ENCODE data around the gene MMP17.

The MMP17 gene

GRCh38 chr12:131893605-131894312 lies 65.6 kb downstream of the MMP17 start:
- Mint-ChIP-seq H3K27ac (ENCODE audit: low read depth) (no peak overlapping the region), H3K4me3 (peak overlapping the region; percentile 84), H3K36me3 (ENCODE audit: insufficient read depth) (peaks cover 3% of the 10 kb centered on the region), H3K9me3 (no peaks in the 10 kb centered on the region), H3K27me3 (no peaks in the 10 kb centered on the region), H3K4me1 (peaks cover 23% of the 10 kb centered on the region)
- no peak for ATAC-seq (replicated peaks; ENCODE audit: extremely low read depth, poor library complexity, severe bottlenecking)
- no peak for DNase-seq (ENCODE audit: low spot score in 2 of 2)

DNA sequence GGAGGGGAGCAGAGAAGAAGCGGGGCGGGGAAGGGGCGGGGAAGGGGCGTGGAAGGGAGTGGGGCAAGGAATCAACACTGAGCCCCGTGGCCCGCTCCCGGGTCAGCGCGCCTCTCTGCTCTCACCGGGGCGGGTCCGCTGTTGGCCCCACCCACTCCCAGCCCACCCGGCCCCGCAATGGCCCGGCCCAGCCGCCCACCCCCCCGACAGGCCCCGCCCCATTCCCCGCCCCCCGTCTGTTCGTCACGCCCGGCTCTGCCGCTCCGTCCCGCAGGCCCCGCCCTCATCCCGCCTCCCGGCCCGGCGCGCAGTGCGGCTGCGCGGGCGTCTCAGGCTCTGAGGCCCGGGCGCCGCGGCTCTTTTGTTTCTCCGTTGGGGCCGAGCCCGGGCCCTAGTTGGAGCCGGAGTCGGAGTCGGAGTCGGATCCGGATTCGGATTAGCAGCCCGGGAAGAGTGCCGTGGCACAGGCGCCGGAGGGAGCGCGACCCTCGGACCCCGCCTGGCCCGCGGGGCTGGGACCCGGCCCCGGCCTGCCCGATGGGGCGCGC lies 66.2 kb downstream of the MMP17 start, which contains the start of gene ULK1:
ULK1 (plus strand) TSS at position 310 of the 548 bp plus-strand sequence. CDS start 380 bp downstream, outside the sequence.
- peak within 1 kb of the TSS; percentile 84 for H3K4me3 Mint-ChIP-seq
- H3K36me3 Mint-ChIP-seq (ENCODE audit: insufficient read depth), result peaks cover 3% of the 10 kb centered on the region
- H3K27me3 Mint-ChIP-seq, result no peaks in the 10 kb centered on the region
- H3K4me1 Mint-ChIP-seq, result peaks cover 23% of the 10 kb centered on the region
- ATAC-seq (replicated peaks; ENCODE audit: extremely low read depth, poor library complexity, severe bottlenecking) (peak; percentile 76), DNase-seq (ENCODE audit: low spot score in 2 of 2) (peak; percentile 85 to 90)
- H3K27ac Mint-ChIP-seq (ENCODE audit: low read depth), result peak within 1 kb of the TSS; percentile 76
- no peaks in the 10 kb centered on the region for H3K9me3 Mint-ChIP-seq

- ATAC-seq (replicated peaks; ENCODE audit: extremely low read depth, poor library complexity, severe bottlenecking) (no peak), DNase-seq (ENCODE audit: low spot score in 2 of 2) (no peak)
- Mint-ChIP-seq H3K4me3 (peak overlapping the region; percentile 84), H3K27me3 (no peaks in the 10 kb centered on the region), H3K9me3 (no peaks in the 10 kb centered on the region), H3K4me1 (peaks cover 25% of the 10 kb centered on the region), H3K27ac (ENCODE audit: low read depth) (peak overlapping the region; percentile 76), H3K36me3 (ENCODE audit: insufficient read depth) (peaks cover 5% of the 10 kb centered on the region)
These were observed 66.9 kb downstream of the MMP17 start for GRCh38 chr12:131894981-131895639.

- Mint-ChIP-seq H3K27me3 (no peaks in the 10 kb centered on the region), H3K36me3 (ENCODE audit: insufficient read depth) (peaks cover 6% of the 10 kb centered on the region), H3K4me1 (peaks cover 29% of the 10 kb centered on the region), H3K9me3 (no peaks in the 10 kb centered on the region), H3K27ac (ENCODE audit: low read depth) (peak overlapping the region; percentile 76), H3K4me3 (peak overlapping the region; percentile 84)
- ATAC-seq (replicated peaks; ENCODE audit: extremely low read depth, poor library complexity, severe bottlenecking) (peak; percentile 24), DNase-seq (ENCODE audit: low spot score in 2 of 2) (no peak)
These were observed 67.5 kb downstream of the MMP17 start for GRCh38 chr12:131895640-131896079.

GRCh38 chr12:131896080-131896810 lies 68.1 kb downstream of the MMP17 start:
- Mint-ChIP-seq H3K27ac (ENCODE audit: low read depth) (peak overlapping the region; percentile 76), H3K36me3 (ENCODE audit: insufficient read depth) (peaks cover 7% of the 10 kb centered on the region), H3K27me3 (no peaks in the 10 kb centered on the region), H3K4me3 (peak overlapping the region; percentile 84), H3K4me1 (peaks cover 29% of the 10 kb centered on the region), H3K9me3 (no peaks in the 10 kb centered on the region)
- DNase-seq (ENCODE audit: low spot score in 2 of 2) (peak; percentile 18 to 47), ATAC-seq (replicated peaks; ENCODE audit: extremely low read depth, poor library complexity, severe bottlenecking) (peak; percentile 48)

DNA sequence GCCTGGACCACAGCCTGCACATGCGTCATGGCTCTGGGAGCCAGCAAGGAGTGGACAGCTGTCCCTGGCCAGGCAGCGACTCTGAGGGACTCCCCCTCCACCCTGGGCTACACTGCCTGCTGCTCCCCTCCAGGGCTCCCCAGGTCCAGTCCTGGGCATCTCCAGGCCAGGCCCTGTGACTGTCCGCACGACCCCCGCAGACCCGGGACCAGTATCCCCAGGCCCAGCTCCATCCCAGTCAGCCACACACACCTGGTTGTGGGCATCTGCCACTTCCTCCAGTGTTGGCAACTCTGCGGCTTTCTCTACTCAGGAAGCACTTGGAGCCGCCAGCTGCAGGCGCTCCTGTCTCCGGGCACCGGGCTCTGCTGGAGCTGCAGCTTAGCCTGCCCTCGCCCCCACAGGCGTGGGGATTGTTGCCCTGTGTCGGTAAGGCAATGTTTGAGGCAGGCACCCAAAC lies 68.6 kb downstream of the MMP17 start:
- peak overlapping the region; percentile 72 for H3K27ac Mint-ChIP-seq (ENCODE audit: low read depth)
- peak overlapping the region; percentile 84 for H3K4me3 Mint-ChIP-seq
- H3K36me3 Mint-ChIP-seq (ENCODE audit: insufficient read depth), result peaks cover 7% of the 10 kb centered on the region
- no peaks in the 10 kb centered on the region for H3K27me3 Mint-ChIP-seq
- no peak for ATAC-seq (replicated peaks; ENCODE audit: extremely low read depth, poor library complexity, severe bottlenecking)
- no peak for DNase-seq (ENCODE audit: low spot score in 2 of 2)
- no peaks in the 10 kb centered on the region for H3K9me3 Mint-ChIP-seq
- H3K4me1 Mint-ChIP-seq, result peaks cover 29% of the 10 kb centered on the region

DNA sequence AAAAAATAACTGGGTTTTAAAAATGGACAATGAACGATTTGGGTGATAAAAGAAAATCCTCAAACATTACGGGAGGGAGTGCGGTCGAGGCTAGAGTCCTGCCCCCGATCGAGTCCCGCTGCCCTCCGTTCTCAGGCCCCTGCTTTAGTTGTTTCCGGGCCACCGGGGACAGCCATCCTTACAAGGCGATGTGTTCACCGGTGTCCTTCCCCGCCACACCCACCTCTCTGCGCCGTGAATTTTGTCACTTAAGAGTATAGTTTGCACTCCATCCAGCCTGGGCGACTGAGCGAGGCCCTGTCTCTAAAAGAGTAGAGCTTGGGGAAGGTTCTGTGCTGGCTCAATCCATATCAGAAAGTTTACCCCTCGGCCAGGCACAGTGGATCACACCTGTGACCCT lies 69.1 kb downstream of the MMP17 start:
- ATAC-seq (replicated peaks; ENCODE audit: extremely low read depth, poor library complexity, severe bottlenecking) (no peak), DNase-seq (ENCODE audit: low spot score in 2 of 2) (no peak)
- H3K4me1 Mint-ChIP-seq, result peaks cover 32% of the 10 kb centered on the region
- no peaks in the 10 kb centered on the region for H3K9me3 Mint-ChIP-seq
- peak overlapping the region; percentile 72 for H3K27ac Mint-ChIP-seq (ENCODE audit: low read depth)
- no peaks in the 10 kb centered on the region for H3K27me3 Mint-ChIP-seq
- H3K36me3 Mint-ChIP-seq (ENCODE audit: insufficient read depth), result peaks cover 7% of the 10 kb centered on the region
- peak overlapping the region; percentile 84 for H3K4me3 Mint-ChIP-seq

GRCh38 chr12:131897875-131898274 lies 69.7 kb downstream of the MMP17 start:
- Mint-ChIP-seq H3K4me1 (peaks cover 34% of the 10 kb centered on the region), H3K9me3 (no peaks in the 10 kb centered on the region), H3K27me3 (no peaks in the 10 kb centered on the region), H3K36me3 (ENCODE audit: insufficient read depth) (peaks cover 7% of the 10 kb centered on the region), H3K4me3 (no peak overlapping the region), H3K27ac (ENCODE audit: low read depth) (no peak overlapping the region)
- DNase-seq (ENCODE audit: low spot score in 2 of 2) (no peak), ATAC-seq (replicated peaks; ENCODE audit: extremely low read depth, poor library complexity, severe bottlenecking) (no peak)

DNA sequence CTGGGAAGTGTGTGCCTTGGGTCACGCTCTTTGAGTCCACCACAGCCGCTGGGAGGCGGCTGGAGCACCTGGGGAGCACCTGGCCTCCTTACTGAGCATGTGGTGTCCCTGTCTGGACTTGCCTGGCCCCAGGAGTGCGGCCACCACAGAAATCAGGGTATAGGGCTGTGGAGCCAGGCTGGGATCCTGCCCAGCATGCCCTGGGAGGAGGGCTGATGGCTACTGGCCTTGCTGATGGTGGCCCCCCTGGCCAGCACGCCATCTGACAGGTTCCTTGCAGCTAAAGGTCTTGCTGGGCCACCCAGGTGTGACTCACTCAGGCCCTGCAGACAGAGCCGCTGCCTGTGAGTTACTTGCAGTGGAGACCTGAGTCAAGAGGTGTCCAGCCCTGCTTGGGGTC lies 72.2 kb downstream of the MMP17 start:
- H3K27ac Mint-ChIP-seq (ENCODE audit: low read depth), result no peak overlapping the region
- H3K27me3 Mint-ChIP-seq, result no peaks in the 10 kb centered on the region
- peaks cover 5% of the 10 kb centered on the region for H3K36me3 Mint-ChIP-seq (ENCODE audit: insufficient read depth)
- H3K9me3 Mint-ChIP-seq, result no peaks in the 10 kb centered on the region
- ATAC-seq (replicated peaks; ENCODE audit: extremely low read depth, poor library complexity, severe bottlenecking), result no peak
- DNase-seq (ENCODE audit: low spot score in 2 of 2), result no peak
- H3K4me1 Mint-ChIP-seq, result peaks cover 40% of the 10 kb centered on the region
- no peak overlapping the region for H3K4me3 Mint-ChIP-seq
